ENCODE measurements around the gene YDJC. TPM values are rescaled to one million over a fixed set of nuclear protein-coding genes. Genes with fewer than 3 reads are reported as not detected.
"Not testable (repeated sequence)": the region's sequence is repeated elsewhere in the genome, so short reads cannot be mapped to it uniquely, and the experiment has no call there.

YDJC gene
- total RNA-seq, 2 donors from 2014 or later, result 15.2 to 20.5 TPM

DNA sequence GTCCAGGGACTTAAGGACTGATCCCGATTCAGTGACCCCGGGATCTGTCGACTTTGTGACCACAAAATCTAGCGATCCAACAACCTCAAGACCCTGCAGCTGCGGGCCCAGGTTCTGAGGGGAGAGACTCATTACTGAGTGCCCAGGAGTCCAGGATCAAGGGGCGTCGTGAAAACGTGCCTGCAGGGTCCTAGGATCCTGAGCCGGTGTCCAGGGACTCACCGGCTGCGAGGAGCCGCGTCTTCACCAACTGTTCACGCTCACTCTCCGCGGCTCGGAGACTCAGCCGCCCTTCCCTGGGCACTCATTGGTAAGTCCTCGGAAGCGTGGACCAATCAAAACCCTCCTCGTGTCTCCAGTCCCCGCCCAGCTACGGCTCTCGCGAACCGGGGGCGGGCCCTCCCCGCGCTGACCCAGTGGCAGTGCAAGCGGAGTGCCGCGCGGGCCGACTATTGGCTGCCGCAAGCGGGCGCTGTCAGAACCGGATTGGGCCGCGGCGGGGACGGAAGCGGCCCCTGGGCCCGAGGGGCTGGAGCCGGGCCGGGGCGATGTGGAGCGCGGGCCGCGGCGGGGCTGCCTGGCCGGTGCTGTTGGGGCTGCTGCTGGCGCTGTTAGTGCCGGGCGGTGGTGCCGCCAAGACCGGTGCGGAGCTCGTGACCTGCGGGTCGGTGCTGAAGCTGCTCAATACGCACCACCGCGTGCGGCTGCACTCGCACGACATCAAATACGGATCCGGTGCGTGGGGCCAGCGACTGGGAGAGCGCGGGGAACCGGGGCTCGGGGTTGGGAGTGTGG, 12.2 kb upstream of the YDJC start, which contains the start of gene SDF2L1:
SDF2L1 (plus strand) TSS at position 514 of the 795 bp plus-strand sequence; CDS start at position 549, 35 bp downstream.
- H3K36me3 ChIP-seq, result no peaks in the 10 kb centered on the region
- H3K4me1 ChIP-seq, result peaks cover 0 to 29% of the 10 kb centered on the region in 2 donors
- H3K27me3 ChIP-seq, result no peaks in the 10 kb centered on the region
- TF ChIP-seq, protein P1, sequence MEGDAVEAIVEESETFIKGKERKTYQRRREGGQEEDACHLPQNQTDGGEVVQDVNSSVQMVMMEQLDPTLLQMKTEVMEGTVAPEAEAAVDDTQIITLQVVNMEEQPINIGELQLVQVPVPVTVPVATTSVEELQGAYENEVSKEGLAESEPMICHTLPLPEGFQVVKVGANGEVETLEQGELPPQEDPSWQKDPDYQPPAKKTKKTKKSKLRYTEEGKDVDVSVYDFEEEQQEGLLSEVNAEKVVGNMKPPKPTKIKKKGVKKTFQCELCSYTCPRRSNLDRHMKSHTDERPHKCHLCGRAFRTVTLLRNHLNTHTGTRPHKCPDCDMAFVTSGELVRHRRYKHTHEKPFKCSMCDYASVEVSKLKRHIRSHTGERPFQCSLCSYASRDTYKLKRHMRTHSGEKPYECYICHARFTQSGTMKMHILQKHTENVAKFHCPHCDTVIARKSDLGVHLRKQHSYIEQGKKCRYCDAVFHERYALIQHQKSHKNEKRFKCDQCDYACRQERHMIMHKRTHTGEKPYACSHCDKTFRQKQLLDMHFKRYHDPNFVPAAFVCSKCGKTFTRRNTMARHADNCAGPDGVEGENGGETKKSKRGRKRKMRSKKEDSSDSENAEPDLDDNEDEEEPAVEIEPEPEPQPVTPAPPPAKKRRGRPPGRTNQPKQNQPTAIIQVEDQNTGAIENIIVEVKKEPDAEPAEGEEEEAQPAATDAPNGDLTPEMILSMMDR (IDR thresholded peaks at IDR 0.05), result peak in 1 of 2 donors; percentile 28
- H3K9me3 ChIP-seq, result no peaks in the 10 kb centered on the region
- peak within 1 kb of the TSS; percentile 61 to 74 for H3K4me3 ChIP-seq
- H3K27ac ChIP-seq, result peak within 1 kb of the TSS; percentile 61 to 79
- DNase-seq (ENCODE audit: low spot score), result peak; percentile 99

DNA sequence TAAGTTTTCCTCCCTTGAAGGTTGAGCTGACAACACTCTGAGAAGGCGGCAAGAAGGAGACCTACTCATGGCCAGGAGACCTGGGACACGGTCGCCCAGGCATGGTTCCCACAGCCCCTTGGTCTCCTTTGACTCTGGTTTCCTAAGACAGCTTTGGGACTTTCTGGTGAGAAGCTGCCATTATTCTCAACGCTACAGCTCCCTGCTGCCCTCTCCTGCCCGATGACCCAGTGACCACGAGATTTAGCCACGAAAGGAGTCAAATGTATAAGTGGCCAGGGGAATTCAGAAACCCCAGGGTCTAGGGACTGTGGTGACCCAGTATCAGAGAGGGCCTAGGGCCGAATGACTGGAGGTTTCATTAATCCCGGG, 11.6 kb upstream of the YDJC start:
- TF ChIP-seq, protein P1 (IDR thresholded peaks at IDR 0.05), result peak in 1 of 2 donors; percentile 63
- Histone ChIP-seq H3K27me3 (no peaks in the 10 kb centered on the region), H3K9me3 (no peaks in the 10 kb centered on the region), H3K27ac (peak overlapping the region; percentile 61 to 79), H3K4me1 (peaks cover 0 to 23% of the 10 kb centered on the region in 2 donors), H3K36me3 (no peaks in the 10 kb centered on the region), H3K4me3 (peak overlapping the region; percentile 41 to 74)
- DNase-seq (ENCODE audit: low spot score), result no peak

DNA sequence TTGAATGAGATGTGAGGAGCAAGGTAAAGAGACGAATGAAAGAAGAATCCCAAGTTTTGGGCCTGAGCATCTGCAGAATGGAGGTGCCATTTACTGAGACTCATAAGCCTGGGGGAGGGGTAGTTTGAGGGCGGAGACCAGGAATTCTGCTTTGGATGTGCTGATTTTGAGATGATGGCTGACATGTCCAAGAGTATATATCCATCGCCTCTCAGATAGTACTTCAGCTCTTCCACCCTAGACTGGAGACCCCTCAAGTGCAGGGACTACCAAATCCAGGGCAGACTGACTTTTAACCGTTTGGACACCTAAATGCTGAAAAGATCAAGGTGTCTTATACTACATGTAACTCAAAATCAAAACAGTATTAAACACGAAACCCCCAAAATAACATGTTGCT, 11.0 kb upstream of the YDJC start:
- no peak overlapping the region for H3K4me3 ChIP-seq
- no peaks in the 10 kb centered on the region for H3K36me3 ChIP-seq
- H3K27ac ChIP-seq, result no peak overlapping the region
- no peak for DNase-seq (ENCODE audit: low spot score)
- H3K4me1 ChIP-seq, result peaks cover 0 to 20% of the 10 kb centered on the region in 2 donors
- TF ChIP-seq, protein P1 (IDR thresholded peaks at IDR 0.05), result no peak
- H3K9me3 ChIP-seq, result no peaks in the 10 kb centered on the region
- no peaks in the 10 kb centered on the region for H3K27me3 ChIP-seq

DNA sequence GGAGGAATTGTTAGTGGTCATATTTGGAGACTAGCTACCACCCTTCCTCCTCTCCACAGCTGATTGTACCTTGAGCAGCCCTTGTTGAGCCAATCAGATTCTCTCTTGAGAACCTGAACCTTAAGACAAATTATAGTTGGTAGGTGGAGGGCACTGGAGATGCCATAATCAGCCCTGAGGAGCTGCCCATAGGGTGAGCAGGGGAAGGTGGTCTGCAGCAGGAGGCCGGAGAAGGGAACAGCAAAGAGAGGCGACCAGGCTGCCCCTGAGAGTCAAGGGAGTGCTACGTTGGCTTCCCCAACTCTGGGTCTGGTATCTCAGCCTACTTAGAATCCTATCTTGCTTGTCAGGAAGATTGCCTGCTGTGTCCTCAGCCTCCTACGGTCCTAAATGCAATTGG, 9.5 kb upstream of the YDJC start:
- no peak overlapping the region for H3K4me3 ChIP-seq
- H3K27ac ChIP-seq, result no peak overlapping the region
- H3K4me1 ChIP-seq, result peaks cover 0 to 20% of the 10 kb centered on the region in 2 donors
- no peak for DNase-seq (ENCODE audit: low spot score)
- H3K9me3 ChIP-seq, result no peaks in the 10 kb centered on the region
- TF ChIP-seq, protein P1 (IDR thresholded peaks at IDR 0.05), result no peak
- no peaks in the 10 kb centered on the region for H3K36me3 ChIP-seq
- no peaks in the 10 kb centered on the region for H3K27me3 ChIP-seq

DNA sequence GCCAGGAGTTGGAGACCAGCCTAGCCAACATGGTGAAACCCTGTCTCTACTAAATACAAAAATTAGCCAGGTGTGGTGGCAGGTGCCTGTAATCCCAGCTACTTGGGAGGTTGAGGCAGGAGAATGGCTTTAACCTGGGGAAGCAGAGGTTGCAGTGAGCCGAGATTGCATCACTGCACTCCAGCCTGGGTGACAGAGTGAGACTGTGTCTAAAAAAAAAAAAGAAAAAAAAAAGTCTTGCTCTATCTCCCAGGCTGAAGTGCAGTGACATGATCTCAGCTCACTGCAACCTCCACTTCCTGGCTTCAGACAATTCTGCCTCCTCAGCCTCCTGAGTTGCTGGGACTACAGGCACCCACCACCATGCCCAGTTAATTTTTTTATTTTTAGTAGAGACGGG, 7.6 kb upstream of the YDJC start:
- H3K4me3 ChIP-seq; H3K27ac ChIP-seq; H3K27me3 ChIP-seq; H3K36me3 ChIP-seq; H3K4me1 ChIP-seq; H3K9me3 ChIP-seq; DNase-seq (ENCODE audit: low spot score): not testable (repeated sequence)

DNA sequence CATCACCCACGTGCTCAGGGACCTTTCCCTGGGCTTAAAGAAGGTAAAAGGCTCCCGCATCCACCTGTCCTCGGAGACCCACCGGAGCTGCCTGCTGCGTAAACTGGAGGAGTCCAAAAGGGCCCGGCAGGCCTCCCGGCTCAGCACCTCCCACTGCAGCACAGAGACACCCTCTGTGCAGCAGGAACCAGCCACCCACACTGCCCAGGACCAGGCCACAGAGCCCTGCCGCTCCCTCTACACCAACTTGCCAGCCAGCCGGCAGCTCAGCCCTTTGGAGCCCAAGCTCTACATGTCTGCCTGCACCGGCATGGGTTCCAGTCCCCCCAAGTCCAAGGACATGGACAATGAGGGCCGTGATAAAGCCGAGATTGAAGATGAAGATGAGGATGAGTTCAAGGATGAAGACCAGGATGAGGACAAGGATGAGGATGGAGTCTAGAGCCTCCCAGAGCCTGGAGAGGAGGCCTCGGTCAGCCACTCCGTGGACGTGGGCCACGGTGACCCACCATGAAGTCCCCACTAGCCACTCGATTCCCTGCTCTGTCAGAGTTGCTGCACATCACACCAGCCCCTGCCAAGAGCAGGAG, 6.9 kb upstream of the YDJC start:
- TF ChIP-seq, protein P1 (IDR thresholded peaks at IDR 0.05), result no peak
- no peaks in the 10 kb centered on the region for H3K9me3 ChIP-seq

More for the DNA sequence above, 6.9 kb upstream of the YDJC start:
- Histone ChIP-seq H3K4me3 (no peak overlapping the region), H3K36me3 (no peaks in the 10 kb centered on the region), H3K4me1 (peaks cover 0 to 5% of the 10 kb centered on the region in 2 donors), H3K27me3 (no peaks in the 10 kb centered on the region), H3K27ac (no peak overlapping the region)
- no peak for DNase-seq (ENCODE audit: low spot score)

Data from right atrium auricular region (tissue), 2 donors.